ENCODE measurements around the gene RRAGC.
"Not testable (repeated sequence)": the region's sequence is repeated elsewhere in the genome, so short reads cannot be mapped to it uniquely, and the experiment has no call there.

Gene RRAGC

GRCh38 chr1:38814984-38815464 lies 44.5 kb downstream of the RRAGC start:
- DNase-seq = no peak

- no peak for DNase-seq
These were observed 45.1 kb downstream of the RRAGC start for GRCh38 chr1:38814444-38814983.

GRCh38 chr1:38812981-38813380 lies 46.6 kb downstream of the RRAGC start:
- no peak for DNase-seq

GRCh38 chr1:38811466-38811865 lies 48.1 kb downstream of the RRAGC start:
- DNase-seq = not testable (repeated sequence)

GRCh38 chr1:38806090-38806489 lies 53.5 kb downstream of the RRAGC start:
- DNase-seq = no peak

GRCh38 chr1:38805036-38805435 lies 54.5 kb downstream of the RRAGC start:
- no peak for DNase-seq

GRCh38 chr1:38804062-38804886 lies 55.3 kb downstream of the RRAGC start:
- DNase-seq = no peak

GRCh38 chr1:38803647-38804046 lies 55.9 kb downstream of the RRAGC start:
- no peak for DNase-seq

- DNase-seq = no peak
These were observed 58.6 kb downstream of the RRAGC start for GRCh38 chr1:38800720-38801671.

GRCh38 chr1:38793299-38793698 lies 66.3 kb downstream of the RRAGC start:
- no peak for DNase-seq

- DNase-seq = no peak
These were observed 67.7 kb downstream of the RRAGC start for GRCh38 chr1:38791892-38792291.

GRCh38 chr1:38791164-38791515 lies 68.4 kb downstream of the RRAGC start:
- no peak for DNase-seq

GRCh38 chr1:38790422-38791163 lies 69.0 kb downstream of the RRAGC start:
- no peak for DNase-seq

- no peak for DNase-seq
These were observed 69.9 kb downstream of the RRAGC start for GRCh38 chr1:38789498-38790169.

- DNase-seq = no peak
These were observed 70.9 kb downstream of the RRAGC start for GRCh38 chr1:38788341-38789336.
